ENCODE results near the gene UGT1A6.
A peak's percentile ranks its signal among the peaks of the same experiment; 100 is the strongest.

GRCh38 chr2:233761040-233761769, 68.5 kb downstream of the UGT1A6 start:
- no peak for TF ChIP-seq CTCF (IDR thresholded peaks at IDR 0.05)
- TF ChIP-seq POLR2A (IDR thresholded peaks at IDR 0.05), result peak; percentile 90

Measured in right lobe of liver (tissue), 4 donors.